DMS 273 (cell line): ENCODE results near the gene MRPS27.
"Not testable (repeated sequence)": the region's sequence is repeated elsewhere in the genome, so short reads cannot be mapped to it uniquely, and the experiment has no call there.

ENCODE experiments used
- DNase-seq: peaks from one replicate; lab custom pipeline; 2025; ENCODE audit not compliant: unreplicated experiment; lab: John Stamatoyannopoulos, UW

Gene MRPS27

DNA sequence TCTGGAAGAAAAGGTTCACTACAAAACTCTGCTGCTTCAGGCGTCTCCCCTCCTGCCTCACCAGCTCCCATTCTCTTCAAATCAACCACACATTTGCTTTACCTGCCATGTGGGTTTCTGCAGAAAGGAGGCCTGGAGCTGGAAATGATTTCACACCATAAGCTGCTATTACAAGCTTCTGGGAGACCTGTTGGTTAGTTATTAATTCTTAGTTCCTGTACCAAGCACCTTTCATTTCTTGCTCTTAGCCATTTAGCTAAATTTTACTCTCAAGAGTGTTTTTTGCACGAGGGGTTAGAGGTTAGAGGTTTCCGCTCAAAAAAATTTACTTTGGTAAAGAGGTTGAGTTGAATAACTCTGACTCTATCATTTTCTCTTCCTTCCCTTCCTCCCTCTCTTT lies 142.5 kb downstream of the MRPS27 start:
- DNase-seq = no peak

DNA sequence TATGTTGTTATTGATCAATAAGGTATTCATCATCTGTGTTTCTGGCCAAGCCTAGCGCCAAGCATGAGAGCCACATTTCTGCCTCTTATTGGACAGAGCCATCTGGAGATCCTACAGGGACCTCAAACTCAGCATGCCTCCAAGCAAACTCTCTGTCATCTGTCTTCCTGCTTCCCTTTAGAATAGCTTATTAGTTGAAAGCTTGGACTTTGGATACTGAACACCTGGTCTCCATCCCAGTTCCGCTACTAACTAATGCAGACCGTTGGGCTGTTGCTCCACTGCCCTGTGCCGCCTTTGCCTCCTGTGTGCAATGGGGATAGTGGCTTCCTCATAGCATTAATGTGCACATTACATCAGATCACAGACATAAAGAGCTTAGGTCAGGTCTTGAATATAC lies 147.3 kb downstream of the MRPS27 start:
- no peak for DNase-seq

DNA sequence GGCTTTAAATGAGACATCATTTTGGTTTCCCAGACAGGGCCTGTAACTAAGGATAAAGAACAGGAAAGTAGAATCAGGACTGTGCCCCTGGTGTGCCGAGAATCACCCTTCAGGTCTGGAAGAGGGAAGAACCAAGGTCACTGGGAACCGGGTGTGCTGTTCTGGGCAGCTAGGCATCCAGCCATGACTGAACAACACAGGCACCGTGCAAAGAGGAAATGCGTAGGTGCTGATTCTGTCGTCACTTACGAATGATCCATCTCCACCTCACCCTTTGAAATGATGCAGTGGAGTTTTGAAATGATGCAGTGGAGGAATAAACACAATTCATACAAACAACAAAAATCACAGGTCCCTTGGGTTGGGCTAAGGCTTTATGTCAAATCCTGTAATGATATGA lies 148.4 kb downstream of the MRPS27 start:
- DNase-seq = no peak

DNA sequence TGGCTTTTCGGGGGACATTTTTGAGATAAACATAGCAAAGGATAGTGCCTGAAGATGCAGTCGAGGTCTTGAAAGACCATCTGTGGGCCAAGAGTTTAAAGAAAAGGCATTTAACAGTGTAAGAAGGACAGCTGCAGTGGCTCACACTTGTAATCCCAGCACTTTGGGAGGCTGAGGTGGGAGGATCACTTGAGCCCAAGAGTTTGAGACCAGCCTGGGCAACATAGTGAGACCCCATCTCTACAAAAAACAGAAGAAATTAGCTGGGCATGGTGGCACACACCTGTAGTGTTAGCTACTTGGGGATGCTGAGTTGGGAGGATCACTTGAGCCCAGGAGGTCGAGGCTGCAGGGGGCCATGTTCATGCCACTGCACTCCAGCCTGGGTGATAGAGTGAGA lies 148.9 kb downstream of the MRPS27 start:
- DNase-seq = not testable (repeated sequence)

DNA sequence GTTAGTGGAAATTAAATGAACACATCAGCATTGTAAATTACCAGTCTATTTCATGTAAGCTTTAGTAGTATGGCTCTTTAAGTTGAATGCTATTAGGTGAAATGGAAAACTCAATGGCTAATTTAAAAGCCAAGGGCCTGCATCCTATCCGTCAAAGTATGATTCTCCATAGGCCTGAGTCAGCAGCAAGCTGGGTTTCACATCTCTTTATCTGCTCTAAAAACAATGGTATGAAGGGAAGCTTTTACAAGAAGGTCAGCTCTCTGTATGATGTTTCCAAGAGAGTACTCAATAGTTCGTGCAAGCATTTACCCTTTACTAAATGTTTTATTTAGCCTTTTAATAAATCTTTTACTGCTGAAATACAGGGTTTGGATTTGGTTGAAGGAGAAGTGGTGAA lies 149.9 kb downstream of the MRPS27 start:
- DNase-seq = no peak
